NB4 (cell line): ENCODE data around the gene DUS3L.

Source experiments
- DNase-seq: peaks from one replicate; pipeline ENCODE4 v3.0.0; 2010; ENCODE audit warnings: low read depth
- H3K4me3 ChIP-seq: one replicate; pipeline ENCODE4 v1.5.1; 2011; ENCODE audit warnings: mild to moderate bottlenecking, low read depth, low read length, moderate library complexity
- MYC ChIP-seq: IDR thresholded peaks from 2 replicates; pipeline ENCODE4 v1.6.1; 2011; ENCODE audit warnings: low read depth, low read length
- POLR2A ChIP-seq: IDR thresholded peaks from 2 replicates; pipeline ENCODE4 v1.6.1; 2011; ENCODE audit warnings: mild to moderate bottlenecking; ENCODE audit not compliant: insufficient read length; ENCODE audit errors: extremely low read depth
- TF ChIP-seq, protein P1 (sequence below): IDR thresholded peaks from one replicate; pipeline ENCODE4 v1.5.1; 2012; ENCODE audit warnings: low read depth, low read length
- TF ChIP-seq, protein P2 (sequence below): IDR thresholded peaks from 2 replicates; pipeline ENCODE4 v1.6.1; 2011; ENCODE audit warnings: low read depth, low read length

DUS3L gene

DNA sequence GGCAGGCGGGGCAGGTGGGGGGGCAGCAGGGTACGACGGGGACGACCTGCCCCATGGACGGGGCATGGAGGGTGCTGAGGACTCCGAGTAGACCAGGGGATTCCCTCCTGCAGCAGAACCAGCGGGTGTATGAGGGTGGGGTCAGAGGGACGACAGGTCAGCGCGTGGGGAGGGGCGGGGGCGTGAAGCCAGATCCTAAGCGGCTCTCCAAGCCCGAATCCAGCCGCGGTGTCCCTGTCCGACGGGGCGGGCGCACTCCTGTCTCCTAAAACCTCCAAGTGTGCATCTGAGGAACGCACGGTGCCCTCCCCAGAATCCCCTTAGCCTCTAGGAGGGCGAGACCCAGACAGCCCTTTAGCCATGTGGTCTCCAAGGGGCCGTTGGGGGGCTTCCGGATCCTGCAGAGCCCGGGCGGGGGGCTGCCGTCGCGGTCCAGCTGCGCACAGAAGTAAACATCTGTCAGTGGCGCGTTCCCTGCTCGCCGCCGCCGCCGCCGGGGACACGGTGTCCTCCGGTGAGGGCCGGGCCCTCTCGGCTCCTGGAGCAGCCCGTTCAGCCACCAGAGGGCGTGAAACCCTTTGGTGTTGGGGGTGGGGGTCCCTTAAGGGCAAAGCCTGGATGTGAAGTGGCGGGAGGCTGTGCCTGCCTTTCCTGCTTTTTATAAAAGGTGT, 14.6 kb upstream of the DUS3L start:
- TF ChIP-seq POLR2A (no peak), MYC (no peak)
- TF ChIP-seq, protein P1, sequence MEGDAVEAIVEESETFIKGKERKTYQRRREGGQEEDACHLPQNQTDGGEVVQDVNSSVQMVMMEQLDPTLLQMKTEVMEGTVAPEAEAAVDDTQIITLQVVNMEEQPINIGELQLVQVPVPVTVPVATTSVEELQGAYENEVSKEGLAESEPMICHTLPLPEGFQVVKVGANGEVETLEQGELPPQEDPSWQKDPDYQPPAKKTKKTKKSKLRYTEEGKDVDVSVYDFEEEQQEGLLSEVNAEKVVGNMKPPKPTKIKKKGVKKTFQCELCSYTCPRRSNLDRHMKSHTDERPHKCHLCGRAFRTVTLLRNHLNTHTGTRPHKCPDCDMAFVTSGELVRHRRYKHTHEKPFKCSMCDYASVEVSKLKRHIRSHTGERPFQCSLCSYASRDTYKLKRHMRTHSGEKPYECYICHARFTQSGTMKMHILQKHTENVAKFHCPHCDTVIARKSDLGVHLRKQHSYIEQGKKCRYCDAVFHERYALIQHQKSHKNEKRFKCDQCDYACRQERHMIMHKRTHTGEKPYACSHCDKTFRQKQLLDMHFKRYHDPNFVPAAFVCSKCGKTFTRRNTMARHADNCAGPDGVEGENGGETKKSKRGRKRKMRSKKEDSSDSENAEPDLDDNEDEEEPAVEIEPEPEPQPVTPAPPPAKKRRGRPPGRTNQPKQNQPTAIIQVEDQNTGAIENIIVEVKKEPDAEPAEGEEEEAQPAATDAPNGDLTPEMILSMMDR: peak; percentile 55
- TF ChIP-seq, protein P2, sequence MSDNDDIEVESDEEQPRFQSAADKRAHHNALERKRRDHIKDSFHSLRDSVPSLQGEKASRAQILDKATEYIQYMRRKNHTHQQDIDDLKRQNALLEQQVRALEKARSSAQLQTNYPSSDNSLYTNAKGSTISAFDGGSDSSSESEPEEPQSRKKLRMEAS: peak; percentile 38; the same call in 1 of the 2 replicates
- DNase-seq: peak; percentile 71
- no peak overlapping the region for H3K4me3 ChIP-seq

DNA sequence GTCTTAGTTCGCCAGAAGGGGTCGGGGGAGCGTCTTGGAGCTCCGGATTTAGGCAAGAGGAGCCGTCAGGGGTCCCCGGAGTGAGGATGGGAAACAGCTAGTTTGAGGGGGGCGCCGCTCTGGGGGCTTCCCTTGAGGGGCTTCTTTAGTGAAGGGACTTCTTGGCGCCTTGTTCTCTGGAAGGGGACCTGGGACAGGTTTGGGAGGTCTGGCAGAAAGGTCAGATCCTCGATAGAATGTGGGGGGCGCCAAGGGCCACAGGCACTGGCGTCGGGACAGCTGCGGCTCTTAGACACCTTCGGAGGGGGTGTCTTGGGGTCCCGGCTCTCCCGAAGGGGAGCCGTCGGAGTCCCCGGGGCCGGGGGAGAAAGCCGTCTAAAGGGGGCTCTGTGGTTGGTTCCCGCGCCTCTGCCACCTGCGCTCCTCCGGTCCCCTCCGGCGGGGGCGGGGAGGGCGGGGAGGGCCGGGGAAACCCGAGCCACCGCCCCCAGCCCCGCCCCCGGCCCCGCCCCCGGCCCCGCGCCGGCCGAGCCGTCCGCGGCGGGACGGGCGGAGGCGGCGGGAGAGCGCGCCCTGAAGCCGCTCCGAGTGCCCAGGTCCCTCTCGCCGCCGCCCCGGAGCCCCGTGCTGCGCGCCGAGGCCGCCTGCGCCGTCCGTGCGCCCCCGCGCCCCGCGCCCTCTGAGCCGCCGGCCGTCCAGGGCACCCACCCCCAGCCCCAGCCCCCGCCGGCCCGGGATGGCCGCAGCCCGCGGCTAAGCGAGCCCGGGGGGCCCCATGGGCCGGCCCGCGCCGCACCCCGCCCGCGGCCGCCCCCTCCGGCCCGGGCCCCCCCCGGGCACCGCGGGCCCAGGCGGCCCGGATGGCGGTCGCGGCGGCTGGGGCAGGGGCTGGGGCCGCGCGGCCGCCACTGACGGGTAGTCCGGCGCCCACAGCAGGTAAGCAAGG, 13.8 kb upstream of the DUS3L start, which contains the start of gene NRTN:
Gene NRTN (plus strand): TSS at position 552 of the 946 bp plus-strand sequence. CDS start 19,099 bp downstream, outside the sequence.
- TF ChIP-seq, protein P2: no peak
- TF ChIP-seq POLR2A (no peak), MYC (no peak)
- TF ChIP-seq, protein P1: no peak
- no peak within 1 kb of the TSS for H3K4me3 ChIP-seq
- no peak for DNase-seq

DNA sequence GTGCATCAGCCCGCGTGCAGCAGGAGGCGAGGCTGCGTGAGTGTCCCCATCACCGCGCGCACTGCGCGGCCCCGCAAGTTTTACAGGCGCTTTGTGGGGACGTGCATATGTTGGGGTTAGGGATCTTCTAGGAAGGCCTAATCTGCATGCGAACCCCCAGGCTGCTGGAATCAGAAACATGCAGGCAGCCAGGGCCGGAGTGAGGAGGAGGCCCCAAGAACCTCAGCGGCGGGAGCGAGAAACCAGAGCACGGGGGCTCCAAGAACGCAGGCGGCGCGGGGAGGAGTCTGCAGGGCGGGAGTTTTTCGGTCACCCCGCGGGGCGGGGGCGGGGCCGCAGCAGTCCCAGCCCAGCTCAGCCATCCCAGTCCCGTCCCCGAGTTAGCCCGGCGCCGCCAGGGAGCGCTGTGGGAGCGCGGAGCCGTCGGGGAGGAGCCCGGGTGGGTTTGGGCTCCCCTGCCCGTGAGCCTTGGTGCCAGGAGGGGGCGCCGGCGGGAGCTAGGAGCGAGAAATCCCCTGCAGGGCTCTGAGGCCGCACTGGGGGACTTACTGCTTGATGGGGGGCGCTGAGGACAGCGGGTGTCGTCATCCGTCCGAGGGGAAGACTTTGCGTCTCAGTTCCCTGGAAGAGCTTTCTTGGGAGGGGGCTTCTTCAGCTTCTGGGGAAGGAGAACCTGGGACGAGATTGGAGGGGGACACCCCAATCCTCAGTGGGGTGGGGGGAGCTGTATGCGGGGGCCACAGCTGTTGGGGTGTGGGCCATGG, 13.0 kb upstream of the DUS3L start:
- H3K4me3 ChIP-seq: no peak overlapping the region
- TF ChIP-seq POLR2A (no peak), MYC (no peak)
- TF ChIP-seq, protein P2: 0 out of 2 replicates have a peak, but pooled peaks have one; percentile 4
- TF ChIP-seq, protein P1: peak; percentile 85
- peak; percentile 89 for DNase-seq

DNA sequence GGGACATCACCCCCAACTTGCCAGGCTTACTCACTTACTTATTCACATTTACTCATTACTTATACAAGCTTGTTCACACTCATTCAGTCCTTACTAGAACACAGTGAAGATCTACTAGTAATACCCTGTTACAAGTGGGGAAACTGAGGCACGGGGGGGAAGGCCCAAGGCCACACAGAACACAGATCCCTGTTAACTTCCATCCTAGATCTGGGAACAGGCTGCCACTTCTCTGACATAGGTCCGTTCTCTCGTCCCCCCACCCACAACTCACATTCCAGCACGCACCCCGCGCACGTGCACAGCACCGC, 12.4 kb upstream of the DUS3L start:
- TF ChIP-seq POLR2A (no peak), MYC (no peak)
- TF ChIP-seq, protein P2: no peak
- TF ChIP-seq, protein P1: no peak
- no peak overlapping the region for H3K4me3 ChIP-seq
- no peak for DNase-seq
